ENCODE measurements around the gene KRT16. TPM values are rescaled to one million over a fixed set of nuclear protein-coding genes. Genes with fewer than 3 reads are reported as not detected.
"Not testable (repeated sequence)": the region's sequence is repeated elsewhere in the genome, so short reads cannot be mapped to it uniquely, and the experiment has no call there.

KRT16 gene
- total RNA-seq, 4 donors from 2014 or later, result 1.1 to 78.8 (median 13.5) TPM

DNA sequence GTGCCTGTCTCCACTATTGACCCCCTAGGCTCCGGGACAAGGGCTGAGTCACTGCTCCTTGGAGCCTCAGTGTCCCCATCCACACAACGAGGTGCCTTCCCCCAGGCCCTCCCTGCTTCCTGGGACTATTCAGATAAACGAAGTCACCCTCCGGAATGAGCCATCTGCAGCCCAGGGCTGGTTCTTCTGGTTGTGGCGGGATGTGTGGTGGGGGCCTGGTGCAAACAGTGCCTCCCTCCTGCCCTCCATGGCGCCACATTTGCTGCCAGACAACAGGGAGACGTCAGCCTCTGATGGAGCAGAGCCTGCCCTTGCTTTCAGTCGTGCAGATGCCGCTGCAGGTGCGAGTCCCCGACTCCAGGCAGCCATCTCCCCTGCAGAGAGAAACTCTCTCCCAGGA is 5.1 kb upstream of the KRT16 start:
- WGBS, 2 donors (ENCODE audit: low coverage in 1 of 2), result no CpG with 5 or more reads among the region's 11 CpGs
- H3K27me3 ChIP-seq, result peaks cover 54% of the 10 kb centered on the region

DNA sequence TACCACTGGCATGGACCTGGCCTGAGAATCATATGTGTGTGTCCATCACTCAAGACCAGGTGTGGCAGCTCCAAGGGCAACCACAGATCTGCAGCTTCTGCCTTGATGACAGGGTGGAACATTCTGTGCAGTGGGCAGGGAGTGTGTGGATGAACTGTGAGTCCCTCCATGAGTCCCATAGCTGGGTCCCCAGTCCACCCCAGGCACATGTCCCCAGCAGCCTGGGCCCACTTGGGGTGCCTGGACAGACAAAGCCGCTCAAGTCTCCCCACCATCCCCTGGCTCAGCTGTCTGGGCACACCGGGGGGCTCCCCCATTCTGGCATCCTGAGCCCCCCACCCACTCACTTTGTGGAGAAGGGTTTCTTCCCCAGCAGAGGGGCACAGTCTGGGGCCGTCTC is 4.6 kb upstream of the KRT16 start:
- Histone ChIP-seq H3K27ac (no peak overlapping the region), H3K4me1 (no peaks in the 10 kb centered on the region), H3K9me3 (no peaks in the 10 kb centered on the region), H3K36me3 (no peaks in the 10 kb centered on the region), H3K4me3 (no peak overlapping the region), H3K27me3 (peaks cover 59% of the 10 kb centered on the region)
- TF ChIP-seq POLR2A (IDR thresholded peaks at IDR 0.05) (no peak), EP300 (IDR thresholded peaks at IDR 0.05) (no peak), POLR2AphosphoS5 (IDR thresholded peaks at IDR 0.05) (no peak)
- TF ChIP-seq, protein P1, sequence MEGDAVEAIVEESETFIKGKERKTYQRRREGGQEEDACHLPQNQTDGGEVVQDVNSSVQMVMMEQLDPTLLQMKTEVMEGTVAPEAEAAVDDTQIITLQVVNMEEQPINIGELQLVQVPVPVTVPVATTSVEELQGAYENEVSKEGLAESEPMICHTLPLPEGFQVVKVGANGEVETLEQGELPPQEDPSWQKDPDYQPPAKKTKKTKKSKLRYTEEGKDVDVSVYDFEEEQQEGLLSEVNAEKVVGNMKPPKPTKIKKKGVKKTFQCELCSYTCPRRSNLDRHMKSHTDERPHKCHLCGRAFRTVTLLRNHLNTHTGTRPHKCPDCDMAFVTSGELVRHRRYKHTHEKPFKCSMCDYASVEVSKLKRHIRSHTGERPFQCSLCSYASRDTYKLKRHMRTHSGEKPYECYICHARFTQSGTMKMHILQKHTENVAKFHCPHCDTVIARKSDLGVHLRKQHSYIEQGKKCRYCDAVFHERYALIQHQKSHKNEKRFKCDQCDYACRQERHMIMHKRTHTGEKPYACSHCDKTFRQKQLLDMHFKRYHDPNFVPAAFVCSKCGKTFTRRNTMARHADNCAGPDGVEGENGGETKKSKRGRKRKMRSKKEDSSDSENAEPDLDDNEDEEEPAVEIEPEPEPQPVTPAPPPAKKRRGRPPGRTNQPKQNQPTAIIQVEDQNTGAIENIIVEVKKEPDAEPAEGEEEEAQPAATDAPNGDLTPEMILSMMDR (IDR thresholded peaks at IDR 0.05), result no peak
- ATAC-seq, result no peak
- WGBS, 2 donors (ENCODE audit: low coverage in 1 of 2), result 100% methylated on average over 1 of the region's 3 CpGs; no CpG with 5 or more reads in 1 of the 2 donors

More for the DNA sequence above, 5.1 kb upstream of the KRT16 start:
- Histone ChIP-seq H3K9me3 (no peaks in the 10 kb centered on the region), H3K4me3 (no peak overlapping the region), H3K36me3 (no peaks in the 10 kb centered on the region), H3K4me1 (no peaks in the 10 kb centered on the region), H3K27ac (no peak overlapping the region)
- TF ChIP-seq, protein P1 (IDR thresholded peaks at IDR 0.05), result no peak
- TF ChIP-seq POLR2A (IDR thresholded peaks at IDR 0.05), result no peak
- no peak for TF ChIP-seq POLR2AphosphoS5 (IDR thresholded peaks at IDR 0.05)
- no peak for TF ChIP-seq EP300 (IDR thresholded peaks at IDR 0.05)
- no peak for ATAC-seq

DNA sequence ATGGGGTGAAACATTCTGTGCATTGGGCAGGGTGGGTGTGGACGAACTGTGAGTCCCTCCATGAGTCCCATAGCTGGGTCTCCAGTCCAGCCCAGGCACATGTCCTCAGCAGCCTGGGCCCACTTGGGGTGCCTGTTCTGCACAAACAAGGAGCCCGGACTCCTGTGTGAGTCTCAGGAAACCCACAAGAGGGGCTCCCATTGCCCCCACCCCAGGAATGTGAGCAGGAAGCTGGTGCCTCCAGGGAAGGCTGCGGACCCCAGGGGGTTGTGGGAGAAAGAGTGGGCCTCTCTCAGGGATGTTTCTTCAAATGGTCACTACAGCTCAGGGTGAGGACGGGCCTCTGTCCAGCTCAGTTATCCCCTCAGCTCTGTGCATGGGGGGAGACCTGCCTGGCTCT is 3.9 kb upstream of the KRT16 start:
- H3K36me3 ChIP-seq, H3K27ac ChIP-seq, H3K4me3 ChIP-seq, H3K4me1 ChIP-seq, ATAC-seq, H3K9me3 ChIP-seq: not testable (repeated sequence)
- WGBS, 2 donors (ENCODE audit: low coverage in 1 of 2), result no CpG with 5 or more reads among the region's 4 CpGs
- peaks cover 66% of the 10 kb centered on the region for H3K27me3 ChIP-seq

DNA sequence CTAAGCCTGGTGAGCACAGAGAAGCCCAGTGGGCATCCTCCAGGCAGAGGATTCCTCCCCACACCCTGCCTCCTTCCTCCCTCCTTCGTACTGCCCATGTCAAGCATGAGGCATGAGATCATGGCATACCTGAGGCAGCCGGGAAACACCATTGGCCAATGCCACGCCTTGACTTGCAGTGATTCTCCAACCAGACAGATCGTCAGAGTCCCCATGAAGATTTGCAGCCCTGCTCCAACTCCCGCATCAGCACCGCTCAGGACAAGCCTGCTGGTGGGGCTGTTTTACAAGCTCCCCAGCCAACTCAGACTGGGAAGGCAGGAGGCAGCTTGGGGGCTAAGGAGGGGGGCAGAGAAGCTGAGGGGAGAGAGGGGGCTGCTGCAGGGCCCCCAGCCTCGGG is 2.9 kb upstream of the KRT16 start:
- no peak overlapping the region for H3K27ac ChIP-seq
- WGBS, 2 donors (ENCODE audit: low coverage in 1 of 2), result 16% methylated on average over 2 of the region's 7 CpGs; no CpG with 5 or more reads in 1 of the 2 donors

DNA sequence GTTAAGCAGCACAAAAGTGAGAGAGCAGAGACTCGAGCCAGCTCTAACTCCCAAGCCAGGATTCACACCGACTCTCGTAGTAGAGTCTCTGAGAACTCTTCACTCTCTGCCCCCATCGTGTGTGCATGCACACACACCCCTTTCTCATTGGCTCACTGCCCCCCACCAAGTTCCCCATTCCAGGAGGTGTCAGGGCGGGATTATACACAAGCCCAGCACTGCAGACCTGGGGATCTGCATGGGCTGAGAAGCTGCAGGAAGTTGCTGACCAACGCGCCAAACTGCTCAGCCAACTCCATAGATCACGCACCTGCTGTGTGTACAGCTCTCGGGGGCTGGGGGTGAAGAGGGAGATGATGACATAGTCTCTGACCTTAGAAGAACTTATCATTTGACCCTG is 2.2 kb upstream of the KRT16 start:
- WGBS, 2 donors (ENCODE audit: low coverage in 1 of 2), result 65% methylated on average over 7 of the region's 9 CpGs; no CpG with 5 or more reads in 1 of the 2 donors
- not testable (repeated sequence) for ATAC-seq

More for the DNA sequence above, 2.9 kb upstream of the KRT16 start:
- Histone ChIP-seq H3K4me1 (no peaks in the 10 kb centered on the region), H3K27me3 (peaks cover 76% of the 10 kb centered on the region), H3K36me3 (no peaks in the 10 kb centered on the region), H3K4me3 (no peak overlapping the region), H3K9me3 (no peaks in the 10 kb centered on the region)
- no peak for TF ChIP-seq EP300 (IDR thresholded peaks at IDR 0.05)
- no peak for TF ChIP-seq POLR2A (IDR thresholded peaks at IDR 0.05)
- TF ChIP-seq POLR2AphosphoS5 (IDR thresholded peaks at IDR 0.05), result no peak
- TF ChIP-seq, protein P1 (IDR thresholded peaks at IDR 0.05), result no peak
- no peak for ATAC-seq

DNA sequence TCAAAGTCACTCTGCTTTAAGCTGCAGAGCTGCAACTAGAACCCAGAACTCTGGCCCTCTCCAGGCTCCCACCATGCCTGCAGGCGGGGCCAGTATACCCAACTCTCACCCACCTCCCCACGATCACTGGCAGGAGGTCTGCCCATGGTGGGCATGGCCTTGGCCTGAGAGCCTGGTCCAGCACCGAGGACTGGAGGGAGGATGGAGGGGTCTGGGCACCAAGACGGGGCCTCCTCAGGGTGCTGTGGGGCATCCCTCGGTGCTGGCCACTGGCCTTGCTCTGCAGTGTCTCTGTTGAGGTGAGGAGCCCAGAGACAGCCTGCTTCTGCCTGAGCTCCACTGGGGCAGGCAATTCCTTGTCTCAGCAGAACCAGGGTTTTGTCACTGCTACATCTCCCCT is 1.5 kb upstream of the KRT16 start:
- no CpG with 5 or more reads among the region's 5 CpGs for WGBS, 2 donors (ENCODE audit: low coverage in 1 of 2)
- peaks cover 78% of the 10 kb centered on the region for H3K27me3 ChIP-seq

More for the DNA sequence above, 2.2 kb upstream of the KRT16 start:
- not testable (repeated sequence) for H3K27ac ChIP-seq, H3K36me3 ChIP-seq, H3K4me1 ChIP-seq, H3K4me3 ChIP-seq, H3K9me3 ChIP-seq
- peaks cover 79% of the 10 kb centered on the region for H3K27me3 ChIP-seq

More for the DNA sequence above, 1.5 kb upstream of the KRT16 start:
- TF ChIP-seq EP300 (IDR thresholded peaks at IDR 0.05), result no peak
- TF ChIP-seq, protein P1 (IDR thresholded peaks at IDR 0.05), result no peak
- no peak for ATAC-seq
- H3K4me1 ChIP-seq, result no peaks in the 10 kb centered on the region
- H3K4me3 ChIP-seq, result no peak overlapping the region
- no peak overlapping the region for H3K27ac ChIP-seq
- no peaks in the 10 kb centered on the region for H3K9me3 ChIP-seq
- no peaks in the 10 kb centered on the region for H3K36me3 ChIP-seq
